Nephron progenitor cell (in vitro differentiated cells): Measurements from ENCODE around the gene PKP1.

Source experiments
- DNase-seq: peaks from one replicate; pipeline ENCODE4 v3.0.0; 2021
- H3K27ac Mint-ChIP-seq: 2 replicates; pipeline ENCODE4 v1.8.0; 2021; ENCODE audit warnings: mild to moderate bottlenecking, moderate library complexity, mixed read lengths
- H3K27me3 Mint-ChIP-seq: 2 replicates; pipeline ENCODE4 v1.8.0; 2021; ENCODE audit warnings: mild to moderate bottlenecking, low read depth, mixed read lengths; ENCODE audit not compliant: poor library complexity
- H3K36me3 Mint-ChIP-seq: 2 replicates; pipeline ENCODE4 v1.8.0; 2021; ENCODE audit warnings: low read depth, mixed read lengths
- H3K4me1 Mint-ChIP-seq: 2 replicates; pipeline ENCODE4 v1.8.0; 2021; ENCODE audit warnings: mixed read lengths
- H3K4me3 Mint-ChIP-seq: 2 replicates; pipeline ENCODE4 v1.8.0; 2021; ENCODE audit warnings: mild to moderate bottlenecking, moderate library complexity, mixed read lengths
- H3K9me3 Mint-ChIP-seq: 2 replicates; pipeline ENCODE4 v1.8.0; 2021; ENCODE audit warnings: mild to moderate bottlenecking, moderate library complexity, mixed read lengths
- CTCF ChIP-seq: fragments of 200-600 bp; sonication (generic); IDR thresholded peaks from 2 replicates; pipeline ENCODE4 v1.5.0; 2021; ENCODE audit warnings: antibody characterized with exemption

The PKP1 gene

DNA sequence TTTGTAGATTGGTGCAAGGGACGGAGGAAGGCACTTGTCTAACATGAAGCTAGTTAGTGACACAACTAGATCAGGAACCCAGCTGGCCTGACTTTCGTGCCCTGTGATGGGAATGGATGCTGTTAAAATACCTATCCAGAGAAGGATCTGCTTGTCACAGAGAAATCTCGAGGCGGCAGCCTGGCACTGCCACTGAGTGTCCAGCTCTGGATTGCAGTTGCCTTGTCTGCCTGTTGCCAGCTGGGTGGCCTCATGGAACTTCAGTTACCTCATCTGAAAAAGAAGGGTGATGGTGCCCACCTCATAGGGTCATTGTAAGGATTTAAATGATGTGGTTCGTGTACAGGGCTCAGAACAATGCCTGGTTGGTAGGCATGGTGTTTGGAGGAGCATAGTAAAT is 2.4 kb upstream of the PKP1 start:
- no peak for TF ChIP-seq CTCF
- DNase-seq = no peak
- Mint-ChIP-seq H3K36me3 (no peaks in the 10 kb centered on the region), H3K27ac (no peak overlapping the region), H3K9me3 (no peaks in the 10 kb centered on the region), H3K4me3 (no peak overlapping the region), H3K27me3 (peaks cover 63% of the 10 kb centered on the region), H3K4me1 (peaks cover 15% of the 10 kb centered on the region)

- H3K27me3 Mint-ChIP-seq = peaks cover 64% of the 10 kb centered on the region
- no peak overlapping the region for H3K27ac Mint-ChIP-seq
- no peak for DNase-seq
- no peaks in the 10 kb centered on the region for H3K36me3 Mint-ChIP-seq
- no peak overlapping the region for H3K4me3 Mint-ChIP-seq
- no peak for TF ChIP-seq CTCF
- H3K4me1 Mint-ChIP-seq = peaks cover 15% of the 10 kb centered on the region
- no peaks in the 10 kb centered on the region for H3K9me3 Mint-ChIP-seq
Observed at GRCh38 chr1:201281573-201281972, 1.7 kb upstream of the PKP1 start.

- Mint-ChIP-seq H3K4me3 (no peak overlapping the region), H3K36me3 (no peaks in the 10 kb centered on the region), H3K27me3 (peaks cover 64% of the 10 kb centered on the region), H3K9me3 (no peaks in the 10 kb centered on the region), H3K4me1 (peaks cover 15% of the 10 kb centered on the region), H3K27ac (no peak overlapping the region)
- no peak for TF ChIP-seq CTCF
- DNase-seq = no peak
Observed at GRCh38 chr1:201282216-201282615, 1.1 kb upstream of the PKP1 start.

DNA sequence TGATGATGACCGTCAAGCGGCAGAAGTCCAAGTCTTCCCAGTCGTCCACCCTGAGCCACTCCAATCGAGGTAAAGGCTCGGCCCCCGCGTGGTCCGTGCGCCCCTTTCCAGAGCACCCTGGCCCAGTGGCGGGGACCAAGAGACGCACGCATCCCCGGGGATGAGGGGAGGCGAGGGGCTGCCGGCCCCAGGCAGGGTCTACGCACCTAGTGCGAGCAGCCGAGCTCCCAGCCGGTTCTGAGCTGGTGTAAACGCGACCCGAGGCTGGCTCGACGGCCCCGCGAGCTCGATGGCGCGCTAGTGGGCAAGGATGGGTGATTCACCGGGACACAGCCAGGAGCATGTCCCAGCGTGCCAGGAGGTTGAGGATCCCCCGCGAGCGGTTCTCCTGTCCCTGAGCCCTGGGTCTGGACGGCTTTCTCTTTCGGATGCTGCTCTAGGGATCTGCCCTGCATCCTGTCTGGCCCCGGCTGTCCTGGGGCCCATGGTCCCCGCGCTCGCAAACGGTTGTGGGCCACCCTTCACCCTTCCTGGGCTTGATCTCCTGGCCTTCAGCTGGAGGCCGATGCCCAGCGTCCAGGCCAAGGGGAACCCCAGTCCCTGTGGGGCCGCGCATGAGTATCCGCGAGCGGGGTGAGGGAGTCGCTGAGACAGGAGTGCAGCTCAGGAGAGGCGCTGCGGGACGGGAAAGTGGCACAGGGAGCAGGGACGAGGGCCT is 689 bp downstream of the PKP1 start:
- H3K9me3 Mint-ChIP-seq = no peaks in the 10 kb centered on the region
- no peak for DNase-seq
- H3K27me3 Mint-ChIP-seq = peaks cover 60% of the 10 kb centered on the region
- TF ChIP-seq CTCF = no peak
- H3K4me3 Mint-ChIP-seq = no peak overlapping the region
- no peaks in the 10 kb centered on the region for H3K36me3 Mint-ChIP-seq
- H3K27ac Mint-ChIP-seq = no peak overlapping the region
- H3K4me1 Mint-ChIP-seq = peaks cover 15% of the 10 kb centered on the region

DNA sequence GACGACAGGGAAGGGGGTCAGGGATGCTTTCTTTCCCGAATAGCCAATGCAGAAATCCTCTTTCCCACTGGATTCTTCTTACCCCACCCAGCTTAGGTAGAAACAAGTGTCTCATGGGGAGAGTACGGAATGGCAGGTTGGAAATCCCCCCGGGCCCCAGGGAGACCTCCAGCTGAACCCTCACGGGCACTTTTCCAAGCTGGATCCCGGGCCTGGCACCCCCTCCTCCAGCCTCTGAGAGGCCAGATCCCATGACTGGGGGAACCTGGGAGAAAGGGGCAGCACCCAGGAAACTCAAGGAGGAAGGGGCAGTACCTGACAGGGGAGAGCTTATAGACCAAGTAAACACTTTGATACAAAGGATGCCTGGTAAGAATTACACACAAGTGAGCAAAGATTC is 1.3 kb downstream of the PKP1 start:
- Mint-ChIP-seq H3K27me3 (peaks cover 55% of the 10 kb centered on the region), H3K27ac (no peak overlapping the region), H3K36me3 (no peaks in the 10 kb centered on the region), H3K4me3 (no peak overlapping the region), H3K4me1 (peaks cover 17% of the 10 kb centered on the region), H3K9me3 (no peaks in the 10 kb centered on the region)
- TF ChIP-seq CTCF = no peak
- no peak for DNase-seq

DNA sequence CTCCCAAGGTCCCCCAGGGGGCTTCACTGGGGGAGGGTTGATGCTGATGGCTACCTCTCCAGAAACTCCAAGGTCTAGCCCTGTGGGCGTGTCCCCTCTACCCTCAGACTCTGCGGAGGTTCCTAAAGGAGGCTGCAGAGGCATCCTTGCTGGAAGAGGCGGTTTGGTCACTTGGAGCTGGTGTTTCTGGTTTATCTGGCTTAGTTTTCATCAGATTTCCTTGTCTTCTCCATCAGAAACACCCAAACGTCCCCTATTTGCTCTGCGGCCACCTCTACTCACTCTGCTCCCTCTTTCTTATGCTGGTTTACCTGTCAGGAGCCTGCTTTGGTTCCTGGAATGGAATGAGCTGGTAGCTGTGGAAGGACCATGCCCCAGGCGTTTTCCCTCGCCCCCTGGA is 2.5 kb downstream of the PKP1 start:
- no peaks in the 10 kb centered on the region for H3K9me3 Mint-ChIP-seq
- no peaks in the 10 kb centered on the region for H3K36me3 Mint-ChIP-seq
- H3K27me3 Mint-ChIP-seq = peaks cover 48% of the 10 kb centered on the region
- H3K27ac Mint-ChIP-seq = no peak overlapping the region
- no peak for TF ChIP-seq CTCF
- no peak overlapping the region for H3K4me3 Mint-ChIP-seq
- peaks cover 20% of the 10 kb centered on the region for H3K4me1 Mint-ChIP-seq
- DNase-seq = no peak
